GM12875 (cell line): ENCODE data around the gene MRO.

Source experiments
- H3K4me3 ChIP-seq: one replicate; pipeline ENCODE4 v1.5.1; 2011; ENCODE audit warnings: low read depth, low read length, control low read depth
- TF ChIP-seq, protein P1 (sequence below): IDR thresholded peaks from 2 replicates; pipeline ENCODE4 v1.5.1; 2011; ENCODE audit warnings: low read depth, mild to moderate bottlenecking, control low read depth, inconsistent platforms, low read length, moderate library complexity, borderline replicate concordance; ENCODE audit not compliant: insufficient read depth

The MRO gene

GRCh38 chr18:50812834-50813233 is 7.0 kb downstream of the MRO start:
- H3K4me3 ChIP-seq = no peak overlapping the region
- TF ChIP-seq, protein P1, sequence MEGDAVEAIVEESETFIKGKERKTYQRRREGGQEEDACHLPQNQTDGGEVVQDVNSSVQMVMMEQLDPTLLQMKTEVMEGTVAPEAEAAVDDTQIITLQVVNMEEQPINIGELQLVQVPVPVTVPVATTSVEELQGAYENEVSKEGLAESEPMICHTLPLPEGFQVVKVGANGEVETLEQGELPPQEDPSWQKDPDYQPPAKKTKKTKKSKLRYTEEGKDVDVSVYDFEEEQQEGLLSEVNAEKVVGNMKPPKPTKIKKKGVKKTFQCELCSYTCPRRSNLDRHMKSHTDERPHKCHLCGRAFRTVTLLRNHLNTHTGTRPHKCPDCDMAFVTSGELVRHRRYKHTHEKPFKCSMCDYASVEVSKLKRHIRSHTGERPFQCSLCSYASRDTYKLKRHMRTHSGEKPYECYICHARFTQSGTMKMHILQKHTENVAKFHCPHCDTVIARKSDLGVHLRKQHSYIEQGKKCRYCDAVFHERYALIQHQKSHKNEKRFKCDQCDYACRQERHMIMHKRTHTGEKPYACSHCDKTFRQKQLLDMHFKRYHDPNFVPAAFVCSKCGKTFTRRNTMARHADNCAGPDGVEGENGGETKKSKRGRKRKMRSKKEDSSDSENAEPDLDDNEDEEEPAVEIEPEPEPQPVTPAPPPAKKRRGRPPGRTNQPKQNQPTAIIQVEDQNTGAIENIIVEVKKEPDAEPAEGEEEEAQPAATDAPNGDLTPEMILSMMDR = no peak

DNA sequence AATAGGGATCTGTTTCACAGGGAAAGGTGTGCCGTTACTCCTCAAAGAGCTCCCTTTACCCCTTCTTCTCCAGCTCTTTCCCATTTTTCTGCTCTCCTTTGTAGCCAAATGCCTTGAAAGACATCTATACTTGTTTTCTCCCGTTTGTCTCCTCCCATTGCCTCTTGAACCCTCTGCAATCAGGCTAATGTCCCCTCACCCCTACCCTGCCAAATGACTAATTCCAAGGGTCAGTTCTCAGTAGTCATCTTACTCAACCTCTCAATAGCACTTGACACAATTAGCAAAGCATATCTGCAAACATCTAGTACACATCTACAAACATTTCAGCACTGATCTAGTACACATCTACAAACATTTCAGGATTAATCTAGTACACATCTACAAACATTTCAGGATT is 12.6 kb downstream of the MRO start:
- H3K4me3 ChIP-seq = no peak overlapping the region
- TF ChIP-seq, protein P1 = no peak

DNA sequence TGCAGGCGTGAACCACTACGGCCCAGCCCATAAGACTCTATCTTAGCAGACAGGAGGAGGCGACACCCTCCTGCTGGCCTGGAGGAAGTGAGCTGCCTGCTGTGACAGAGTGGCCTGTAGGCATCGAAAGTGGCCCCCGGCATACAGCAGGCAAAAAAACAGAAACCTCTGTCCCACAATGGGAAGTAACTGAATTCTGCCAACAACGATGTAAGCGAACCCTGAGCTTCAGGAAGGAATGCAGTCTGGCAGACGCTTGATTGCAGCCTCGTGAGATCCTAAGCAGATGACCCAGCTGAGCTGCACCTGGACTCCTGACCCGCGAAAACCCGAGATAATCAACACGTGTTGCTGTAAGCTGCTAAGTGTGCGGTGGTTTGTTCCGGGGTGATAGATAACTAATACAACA is 13.6 kb downstream of the MRO start:
- TF ChIP-seq, protein P1 = no peak
- no peak overlapping the region for H3K4me3 ChIP-seq

DNA sequence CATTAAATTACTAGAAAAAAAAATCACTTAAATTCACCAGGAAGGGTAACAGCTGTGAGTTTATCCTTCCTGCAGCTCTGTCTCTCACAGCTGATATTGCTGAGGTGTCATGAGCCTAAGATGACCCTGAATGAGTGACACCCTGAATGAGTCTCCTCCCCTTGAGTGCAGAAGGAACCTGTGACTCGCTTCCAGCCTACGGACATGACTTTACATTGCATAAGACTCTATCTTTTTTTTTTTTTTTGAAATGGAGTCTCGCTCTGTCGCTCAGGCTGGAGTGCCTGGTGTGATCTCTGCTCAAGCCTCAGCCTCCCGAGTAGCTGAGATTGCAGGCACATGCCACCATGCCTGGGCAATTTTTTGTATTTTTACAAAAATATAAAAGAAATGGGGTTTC is 14.1 kb downstream of the MRO start:
- TF ChIP-seq, protein P1 = no peak
- no peak overlapping the region for H3K4me3 ChIP-seq

DNA sequence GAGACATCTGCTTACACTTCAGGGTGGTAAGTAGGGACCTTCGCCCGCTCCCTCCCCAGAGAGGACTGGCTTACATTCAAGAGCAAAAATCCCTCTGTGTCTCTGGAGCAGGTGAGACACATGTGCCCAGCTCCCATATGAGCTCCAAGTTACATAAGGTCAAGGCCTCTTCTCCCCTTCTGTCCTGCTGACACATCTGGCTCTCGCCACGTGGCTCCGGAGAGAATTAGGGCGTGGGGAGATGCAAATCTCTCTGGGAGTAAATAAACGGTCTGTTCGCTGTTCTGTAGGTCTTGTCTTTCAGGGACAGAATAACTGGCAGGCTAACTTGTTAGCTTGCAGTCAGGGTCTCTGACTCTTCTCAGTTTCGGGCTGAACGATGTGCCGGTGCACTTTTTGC is 16.2 kb downstream of the MRO start:
- TF ChIP-seq, protein P1 = no peak
- H3K4me3 ChIP-seq = no peak overlapping the region

DNA sequence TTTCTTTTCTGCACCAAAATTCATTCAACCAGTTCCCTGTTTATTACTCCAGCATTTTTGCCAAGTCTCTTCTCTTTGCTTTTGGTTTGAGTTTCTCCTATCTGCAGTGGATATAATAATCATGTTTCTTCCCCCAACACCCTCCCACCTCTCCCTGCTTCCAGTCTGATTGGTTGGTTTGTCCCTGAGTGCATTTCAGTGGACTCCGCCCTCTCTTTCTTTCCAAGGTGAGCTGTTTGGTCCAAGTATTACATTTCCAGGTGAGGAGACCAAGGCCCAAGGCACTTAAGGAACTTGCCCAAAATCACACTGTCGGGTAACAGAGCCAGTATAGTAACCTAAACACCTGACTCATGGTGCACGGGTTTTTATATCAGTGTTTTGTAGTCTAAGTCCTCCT is 17.7 kb downstream of the MRO start:
- H3K4me3 ChIP-seq = no peak overlapping the region
- TF ChIP-seq, protein P1 = no peak

GRCh38 chr18:50797142-50797541 is 22.7 kb downstream of the MRO start:
- TF ChIP-seq, protein P1 = no peak
- H3K4me3 ChIP-seq = no peak overlapping the region
